HCT116 (cell line): Measurements from ENCODE around the gene GNA12.

ENCODE experiments used
- CBX3 ChIP-seq: IDR thresholded peaks from 2 replicates; pipeline ENCODE4 v1.6.1; 2012; ENCODE audit warnings: low read depth
- ELF1 ChIP-seq: IDR thresholded peaks from 2 replicates; pipeline ENCODE4 v1.6.1; 2012; ENCODE audit warnings: low read depth, borderline replicate concordance
- EZH2 ChIP-seq: fragments of 200-600 bp; sonication (generic); IDR thresholded peaks from 2 replicates; pipeline ENCODE4 v1.6.1; 2017; ENCODE audit warnings: antibody characterized with exemption, mixed run types
- EZH2phosphoT487 ChIP-seq: fragments of 200-600 bp; IDR thresholded peaks from 2 replicates; pipeline ENCODE4 v1.6.1; 2018; ENCODE audit warnings: antibody characterized with exemption, borderline replicate concordance
- POLR2A ChIP-seq: IDR thresholded peaks from 2 replicates; pipeline ENCODE4 v1.7.0; 2011; ENCODE audit warnings: borderline replicate concordance; ENCODE audit not compliant: insufficient read depth, insufficient read length; ENCODE audit errors: extremely low read depth
- POLR2AphosphoS5 ChIP-seq: IDR thresholded peaks from 2 replicates; pipeline ENCODE4 v1.6.1; 2011; ENCODE audit warnings: mild to moderate bottlenecking, low read depth, low read length, moderate library complexity
- RAD21 ChIP-seq: IDR thresholded peaks from 2 replicates; pipeline ENCODE4 v1.6.1; 2012; ENCODE audit warnings: low read depth, mild to moderate bottlenecking
- TCF7L2 ChIP-seq: IDR thresholded peaks from 2 replicates; pipeline ENCODE4 v1.7.0; 2011; ENCODE audit warnings: borderline replicate concordance, inconsistent platforms; ENCODE audit not compliant: insufficient read depth, insufficient read length; ENCODE audit errors: extremely low read depth
- ZFX ChIP-seq: fragments of 450-650 bp; IDR thresholded peaks from 2 replicates; pipeline ENCODE4 v1.6.1; 2017
- TF ChIP-seq, protein P1 (sequence below), 3 experiments: fragments of 200-600 bp in 1 of 3; sonication (generic) in 1 of 3; IDR thresholded peaks in 2 of 3; conservative IDR thresholded peaks in 1 of 3; 2 replicates each; pipeline ENCODE4 v1.5.1; 2012 to 2017; ENCODE audit warnings: low read depth in 2 of 3, low read length in 2 of 3, antibody characterized with exemption in 1 of 3, borderline replicate concordance in 1 of 3, control low read depth in 1 of 3, mild to moderate bottlenecking in 1 of 3, mixed read lengths in 1 of 3, mixed run types in 1 of 3, moderate library complexity in 1 of 3; ENCODE audit not compliant: insufficient read depth in 1 of 3
- TF ChIP-seq, protein P2 (sequence below): IDR thresholded peaks from 2 replicates; pipeline ENCODE4 v1.6.1; 2011; ENCODE audit warnings: mild to moderate bottlenecking, low read length, moderate library complexity; ENCODE audit not compliant: insufficient replicate concordance; ENCODE audit errors: extremely low read depth
- TF ChIP-seq, protein P3 (sequence below): IDR thresholded peaks from 2 replicates; pipeline ENCODE4 v1.6.1; 2012
- TF ChIP-seq, protein P4 (sequence below): IDR thresholded peaks from 2 replicates; pipeline ENCODE4 v1.6.1; 2012; ENCODE audit warnings: low read depth

- TF ChIP-seq ZFX (no peak), EZH2phosphoT487 (no peak), POLR2A (no peak), CBX3 (no peak), EZH2 (no peak), POLR2AphosphoS5 (no peak), TCF7L2 (no peak), RAD21 (no peak), ELF1 (no peak)
- TF ChIP-seq, protein P1, sequence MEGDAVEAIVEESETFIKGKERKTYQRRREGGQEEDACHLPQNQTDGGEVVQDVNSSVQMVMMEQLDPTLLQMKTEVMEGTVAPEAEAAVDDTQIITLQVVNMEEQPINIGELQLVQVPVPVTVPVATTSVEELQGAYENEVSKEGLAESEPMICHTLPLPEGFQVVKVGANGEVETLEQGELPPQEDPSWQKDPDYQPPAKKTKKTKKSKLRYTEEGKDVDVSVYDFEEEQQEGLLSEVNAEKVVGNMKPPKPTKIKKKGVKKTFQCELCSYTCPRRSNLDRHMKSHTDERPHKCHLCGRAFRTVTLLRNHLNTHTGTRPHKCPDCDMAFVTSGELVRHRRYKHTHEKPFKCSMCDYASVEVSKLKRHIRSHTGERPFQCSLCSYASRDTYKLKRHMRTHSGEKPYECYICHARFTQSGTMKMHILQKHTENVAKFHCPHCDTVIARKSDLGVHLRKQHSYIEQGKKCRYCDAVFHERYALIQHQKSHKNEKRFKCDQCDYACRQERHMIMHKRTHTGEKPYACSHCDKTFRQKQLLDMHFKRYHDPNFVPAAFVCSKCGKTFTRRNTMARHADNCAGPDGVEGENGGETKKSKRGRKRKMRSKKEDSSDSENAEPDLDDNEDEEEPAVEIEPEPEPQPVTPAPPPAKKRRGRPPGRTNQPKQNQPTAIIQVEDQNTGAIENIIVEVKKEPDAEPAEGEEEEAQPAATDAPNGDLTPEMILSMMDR (IDR thresholded peaks at IDR 0.05 in 2 of 3, conservative IDR thresholded peaks at IDR 0.05 in 1 of 3; ENCODE audit: borderline replicate concordance in 1 of 3, insufficient read depth in 1 of 3, low read depth in 2 of 3, low read length in 2 of 3): no peak
- TF ChIP-seq, protein P2, sequence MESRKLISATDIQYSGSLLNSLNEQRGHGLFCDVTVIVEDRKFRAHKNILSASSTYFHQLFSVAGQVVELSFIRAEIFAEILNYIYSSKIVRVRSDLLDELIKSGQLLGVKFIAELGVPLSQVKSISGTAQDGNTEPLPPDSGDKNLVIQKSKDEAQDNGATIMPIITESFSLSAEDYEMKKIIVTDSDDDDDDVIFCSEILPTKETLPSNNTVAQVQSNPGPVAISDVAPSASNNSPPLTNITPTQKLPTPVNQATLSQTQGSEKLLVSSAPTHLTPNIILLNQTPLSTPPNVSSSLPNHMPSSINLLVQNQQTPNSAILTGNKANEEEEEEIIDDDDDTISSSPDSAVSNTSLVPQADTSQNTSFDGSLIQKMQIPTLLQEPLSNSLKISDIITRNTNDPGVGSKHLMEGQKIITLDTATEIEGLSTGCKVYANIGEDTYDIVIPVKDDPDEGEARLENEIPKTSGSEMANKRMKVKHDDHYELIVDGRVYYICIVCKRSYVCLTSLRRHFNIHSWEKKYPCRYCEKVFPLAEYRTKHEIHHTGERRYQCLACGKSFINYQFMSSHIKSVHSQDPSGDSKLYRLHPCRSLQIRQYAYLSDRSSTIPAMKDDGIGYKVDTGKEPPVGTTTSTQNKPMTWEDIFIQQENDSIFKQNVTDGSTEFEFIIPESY: no peak
- TF ChIP-seq, protein P3, sequence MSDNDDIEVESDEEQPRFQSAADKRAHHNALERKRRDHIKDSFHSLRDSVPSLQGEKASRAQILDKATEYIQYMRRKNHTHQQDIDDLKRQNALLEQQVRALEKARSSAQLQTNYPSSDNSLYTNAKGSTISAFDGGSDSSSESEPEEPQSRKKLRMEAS: no peak
- TF ChIP-seq, protein P4, sequence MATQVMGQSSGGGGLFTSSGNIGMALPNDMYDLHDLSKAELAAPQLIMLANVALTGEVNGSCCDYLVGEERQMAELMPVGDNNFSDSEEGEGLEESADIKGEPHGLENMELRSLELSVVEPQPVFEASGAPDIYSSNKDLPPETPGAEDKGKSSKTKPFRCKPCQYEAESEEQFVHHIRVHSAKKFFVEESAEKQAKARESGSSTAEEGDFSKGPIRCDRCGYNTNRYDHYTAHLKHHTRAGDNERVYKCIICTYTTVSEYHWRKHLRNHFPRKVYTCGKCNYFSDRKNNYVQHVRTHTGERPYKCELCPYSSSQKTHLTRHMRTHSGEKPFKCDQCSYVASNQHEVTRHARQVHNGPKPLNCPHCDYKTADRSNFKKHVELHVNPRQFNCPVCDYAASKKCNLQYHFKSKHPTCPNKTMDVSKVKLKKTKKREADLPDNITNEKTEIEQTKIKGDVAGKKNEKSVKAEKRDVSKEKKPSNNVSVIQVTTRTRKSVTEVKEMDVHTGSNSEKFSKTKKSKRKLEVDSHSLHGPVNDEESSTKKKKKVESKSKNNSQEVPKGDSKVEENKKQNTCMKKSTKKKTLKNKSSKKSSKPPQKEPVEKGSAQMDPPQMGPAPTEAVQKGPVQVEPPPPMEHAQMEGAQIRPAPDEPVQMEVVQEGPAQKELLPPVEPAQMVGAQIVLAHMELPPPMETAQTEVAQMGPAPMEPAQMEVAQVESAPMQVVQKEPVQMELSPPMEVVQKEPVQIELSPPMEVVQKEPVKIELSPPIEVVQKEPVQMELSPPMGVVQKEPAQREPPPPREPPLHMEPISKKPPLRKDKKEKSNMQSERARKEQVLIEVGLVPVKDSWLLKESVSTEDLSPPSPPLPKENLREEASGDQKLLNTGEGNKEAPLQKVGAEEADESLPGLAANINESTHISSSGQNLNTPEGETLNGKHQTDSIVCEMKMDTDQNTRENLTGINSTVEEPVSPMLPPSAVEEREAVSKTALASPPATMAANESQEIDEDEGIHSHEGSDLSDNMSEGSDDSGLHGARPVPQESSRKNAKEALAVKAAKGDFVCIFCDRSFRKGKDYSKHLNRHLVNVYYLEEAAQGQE: no peak
Measured at GRCh38 chr7:2734751-2735571, 109.1 kb downstream of the GNA12 start.
